ENCODE results near the gene ZMYM3.

The ZMYM3 gene

DNA sequence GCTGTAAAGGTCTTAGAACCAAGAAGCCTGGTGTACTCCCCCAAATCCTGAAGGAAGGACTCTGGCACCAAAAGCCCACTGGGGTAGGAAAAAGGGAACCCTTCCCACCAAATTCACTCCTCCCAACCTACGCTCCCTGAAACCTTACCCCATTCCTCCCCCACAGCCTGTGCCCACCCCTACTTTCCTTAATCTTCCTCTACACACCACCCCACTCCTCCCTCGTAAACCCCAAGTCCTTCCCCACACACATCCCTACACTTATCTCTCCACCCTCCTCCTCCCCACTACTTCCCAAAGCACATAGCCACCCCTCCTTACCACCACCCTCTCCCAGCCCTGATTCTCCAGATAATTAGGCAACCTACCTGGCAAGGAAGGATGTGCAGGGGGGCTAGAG lies 1.7 kb downstream of the ZMYM3 start:
- no peak for DNase-seq

DNA sequence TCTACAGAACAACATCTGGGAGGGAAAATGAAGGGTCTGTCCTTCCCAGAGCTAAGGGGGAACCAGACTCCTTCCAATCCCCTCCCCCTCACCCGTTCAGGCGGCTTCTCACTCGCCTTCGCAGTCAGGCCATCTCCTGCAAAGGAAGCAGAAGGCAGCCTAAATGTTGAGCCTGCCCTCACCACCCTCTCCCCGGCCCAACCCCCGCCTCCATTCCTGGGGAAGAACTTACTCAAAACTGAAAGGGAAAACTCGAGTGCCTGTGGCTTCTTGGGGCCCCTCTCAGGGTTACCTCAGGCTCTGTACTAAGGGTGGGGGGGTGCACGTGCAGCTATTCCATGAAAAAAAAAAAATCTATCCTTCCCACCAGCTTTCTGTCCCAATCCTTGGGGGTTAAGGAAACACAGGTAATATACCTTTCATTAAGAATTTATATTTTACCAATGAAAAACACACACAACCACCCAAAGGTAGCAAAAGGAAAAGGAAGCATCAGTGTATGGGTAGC lies 2.4 kb downstream of the ZMYM3 start:
- DNase-seq: no peak

DNA sequence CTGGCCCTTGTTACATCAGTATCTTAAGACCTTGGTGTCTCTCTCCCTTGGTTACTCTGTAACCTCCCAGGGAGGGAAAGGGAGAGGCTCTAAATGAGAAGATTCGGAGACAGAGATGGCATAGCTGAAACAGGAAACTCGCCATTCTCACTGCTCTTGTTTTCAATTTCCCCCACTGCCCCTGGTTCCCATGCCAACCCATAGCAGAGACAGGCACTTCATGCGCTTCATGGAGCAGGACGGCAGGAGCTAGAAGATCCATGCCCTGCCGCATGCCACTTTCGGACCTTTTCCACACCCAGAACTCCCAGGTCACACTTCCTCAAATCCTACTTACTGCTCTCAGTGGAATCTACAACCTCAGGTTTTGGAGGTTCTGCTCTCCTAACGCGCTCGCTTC lies 3.1 kb downstream of the ZMYM3 start:
- DNase-seq: no peak

DNA sequence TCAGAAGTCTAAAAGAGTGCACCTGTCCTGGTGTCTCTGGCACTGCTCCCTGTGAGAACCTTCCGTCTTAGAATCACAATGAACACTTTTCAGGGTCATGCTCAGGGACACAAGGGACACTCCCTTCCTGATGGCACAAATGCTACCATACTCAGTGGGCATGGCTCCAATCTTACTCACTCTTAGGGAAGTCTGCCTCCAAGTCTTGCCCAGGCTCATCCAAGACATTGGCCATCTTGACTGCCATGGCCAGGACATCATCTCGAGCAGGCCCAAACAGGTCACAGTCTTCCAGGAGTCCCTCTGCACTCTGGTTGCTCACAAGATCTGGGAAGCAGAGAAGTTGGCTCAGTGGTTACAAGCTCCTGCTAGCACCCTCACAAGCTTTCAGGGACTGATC lies 8.8 kb downstream of the ZMYM3 start:
- DNase-seq: no peak

DNA sequence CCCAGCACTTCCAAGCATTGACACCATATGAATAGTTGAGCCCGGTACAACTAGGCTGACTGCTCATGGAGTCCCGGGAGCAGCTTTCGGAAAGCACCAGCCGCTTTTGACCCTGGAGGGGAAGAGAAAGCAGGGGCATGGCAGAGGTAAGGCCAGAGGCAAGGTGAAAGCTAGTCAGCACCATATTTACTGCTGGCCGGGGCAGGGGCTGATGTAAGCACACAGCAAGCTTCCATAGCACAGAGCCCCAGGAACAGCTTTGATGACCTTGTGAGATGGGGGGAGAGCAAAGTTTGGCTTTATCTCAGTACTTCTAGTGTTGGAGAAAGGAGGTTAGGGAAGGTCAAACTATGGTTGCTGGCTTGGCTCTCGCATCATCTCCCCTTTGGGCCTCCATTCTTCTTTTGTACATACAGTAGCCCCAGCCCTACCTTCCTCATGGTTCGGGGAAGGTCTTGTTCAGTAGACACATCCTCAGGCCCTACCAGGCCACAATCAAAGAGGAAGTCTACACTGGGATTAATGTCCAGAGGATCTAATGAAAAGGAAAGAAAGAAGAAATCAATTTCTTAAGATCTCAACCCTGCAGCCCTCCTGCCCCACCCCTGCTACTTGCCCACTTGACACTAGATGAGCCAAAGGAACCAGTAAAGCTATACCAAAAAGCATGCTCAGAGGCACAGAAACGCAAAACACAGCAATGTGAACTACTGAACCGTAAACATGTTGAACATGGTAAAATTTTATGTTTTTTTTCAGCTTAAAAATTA lies 9.4 kb downstream of the ZMYM3 start:
- no peak for DNase-seq

DNA sequence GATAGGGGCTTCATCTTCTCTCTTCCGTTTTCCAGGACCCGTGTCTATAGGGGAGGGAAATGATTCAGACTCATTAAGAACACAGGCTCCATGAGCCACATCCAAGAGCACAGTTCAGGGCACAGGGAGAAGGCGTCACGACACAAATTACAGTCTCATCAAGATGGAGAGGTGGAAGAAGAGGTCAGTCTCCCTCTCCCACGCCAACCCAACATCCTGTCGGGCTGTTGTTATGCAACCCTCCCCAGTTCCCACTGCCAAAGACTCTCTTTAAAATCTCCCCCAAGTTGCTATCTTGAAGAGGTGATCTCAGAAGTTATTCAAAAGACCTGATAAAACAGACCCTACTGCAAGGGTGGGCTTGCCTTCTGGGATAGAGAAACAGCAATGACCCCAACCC lies 12.6 kb downstream of the ZMYM3 start:
- DNase-seq: no peak

DNA sequence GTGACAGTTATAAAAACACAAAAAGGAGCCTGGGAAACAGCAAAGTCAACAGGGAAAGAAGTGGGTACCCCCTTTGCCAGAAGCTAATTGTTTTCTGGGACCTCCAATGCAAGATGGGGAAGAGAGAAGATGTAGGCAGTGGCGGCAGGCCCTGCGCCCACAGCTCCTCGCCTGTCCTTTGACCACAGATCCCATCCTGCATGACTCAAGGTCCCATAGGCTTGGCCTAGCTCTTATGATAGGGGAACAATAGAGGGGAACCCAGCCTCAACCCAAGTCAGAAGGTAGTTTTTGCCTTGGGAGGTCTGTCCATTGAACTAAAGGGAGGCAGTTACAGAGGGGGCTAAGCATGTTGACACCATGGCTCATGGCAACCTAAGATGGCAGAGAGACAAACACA lies 14.2 kb downstream of the ZMYM3 start:
- no peak for DNase-seq

DNA sequence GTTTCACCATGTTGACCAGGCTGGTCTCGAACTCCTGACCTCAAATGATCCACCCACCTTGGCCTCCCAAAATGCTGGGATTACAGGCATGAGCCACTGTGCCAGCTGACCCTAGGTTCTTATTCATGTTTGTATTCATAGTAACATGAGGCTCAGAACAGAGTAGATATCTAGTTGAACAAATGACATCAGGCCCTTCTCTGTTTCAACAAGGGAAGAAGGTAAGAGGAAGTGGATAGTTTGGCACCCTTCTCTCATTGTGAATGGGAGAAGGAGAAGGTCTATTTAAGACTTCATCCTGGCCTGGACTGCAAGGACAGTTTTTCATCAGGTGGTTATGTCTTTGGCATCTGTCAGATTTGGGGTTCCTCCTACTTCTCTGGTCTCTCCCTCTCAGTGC lies 17.1 kb downstream of the ZMYM3 start:
- DNase-seq: no peak

DNA sequence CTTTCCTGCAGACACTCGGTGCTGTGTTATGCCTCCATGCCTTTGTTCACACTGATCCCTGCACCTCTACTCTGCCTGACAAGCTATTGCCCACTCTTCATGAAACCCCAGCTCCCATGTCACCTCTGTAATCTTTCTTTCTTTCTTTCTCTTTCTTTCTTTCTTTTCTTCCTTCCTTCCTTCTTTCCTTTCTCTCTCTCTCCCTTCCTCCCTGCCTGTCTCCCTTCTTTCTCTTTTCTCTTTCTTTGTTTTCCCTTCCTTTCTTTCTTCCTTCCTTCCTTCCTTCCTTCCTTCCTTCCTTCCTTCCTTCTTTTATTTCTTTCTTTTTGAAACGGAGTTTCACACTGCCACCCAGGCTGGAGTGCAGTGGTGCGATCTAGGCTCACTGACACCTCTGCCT lies 18.5 kb downstream of the ZMYM3 start:
- no peak for DNase-seq

DNA sequence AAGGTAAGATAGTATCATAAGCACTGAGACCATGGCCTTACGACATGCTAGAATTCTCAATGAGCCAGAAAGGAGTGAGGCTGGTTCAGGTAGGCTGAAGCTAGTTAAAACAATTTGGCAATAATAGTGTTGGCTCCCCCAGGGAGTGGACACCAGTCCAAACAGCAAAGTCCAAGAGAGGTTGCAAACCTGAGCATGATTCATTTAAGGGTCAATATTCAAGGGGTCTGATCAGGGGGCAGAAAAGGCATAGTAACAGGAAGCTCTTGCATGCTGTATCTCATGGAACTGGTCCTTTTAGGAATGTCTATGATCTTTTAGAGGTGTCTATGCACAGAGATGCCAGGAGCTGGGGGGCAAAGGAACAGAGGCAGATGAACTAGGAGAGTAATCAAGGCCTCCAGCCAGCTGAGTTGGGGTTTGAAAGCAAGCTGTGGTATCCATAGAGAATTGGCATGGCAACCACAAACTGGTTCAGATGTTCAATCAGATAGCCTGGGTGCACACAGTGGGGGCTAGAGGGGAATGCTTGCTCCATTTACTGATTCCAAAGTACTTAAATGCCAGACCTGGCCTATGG lies 25.8 kb downstream of the ZMYM3 start:
- no peak for DNase-seq

DNA sequence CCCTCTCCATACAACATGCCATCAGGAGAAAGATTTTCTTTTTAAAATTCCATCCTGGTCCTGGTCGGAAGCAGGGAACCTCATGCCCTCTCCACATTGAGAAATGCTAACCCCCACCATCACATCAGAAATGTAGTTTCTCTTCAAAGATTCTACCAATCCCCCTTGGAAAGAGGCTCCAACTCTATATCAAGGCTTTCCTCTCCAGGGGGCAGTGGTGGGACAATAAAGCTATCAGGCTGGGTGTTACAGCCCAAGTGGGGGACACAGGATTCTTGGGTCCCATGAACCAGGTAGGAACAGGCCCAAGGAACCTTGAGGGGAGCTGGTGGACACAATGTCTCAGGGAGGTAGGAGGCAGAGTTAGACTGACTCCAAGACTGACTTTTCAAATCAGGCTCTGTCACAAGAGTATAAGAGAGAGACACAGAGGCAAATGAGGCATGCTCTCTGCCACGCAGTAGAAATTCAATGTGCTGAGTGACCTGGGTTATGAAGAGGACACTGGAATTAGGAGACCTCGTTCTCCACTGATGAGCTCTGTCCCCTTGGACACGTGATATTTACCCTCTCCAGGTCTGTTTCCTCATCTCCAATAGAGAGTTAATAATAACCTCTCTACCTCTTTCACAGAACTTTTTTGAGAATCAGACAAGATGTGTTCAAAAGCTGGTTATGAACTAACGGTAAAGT lies 26.4 kb downstream of the ZMYM3 start:
- DNase-seq: no peak

DNA sequence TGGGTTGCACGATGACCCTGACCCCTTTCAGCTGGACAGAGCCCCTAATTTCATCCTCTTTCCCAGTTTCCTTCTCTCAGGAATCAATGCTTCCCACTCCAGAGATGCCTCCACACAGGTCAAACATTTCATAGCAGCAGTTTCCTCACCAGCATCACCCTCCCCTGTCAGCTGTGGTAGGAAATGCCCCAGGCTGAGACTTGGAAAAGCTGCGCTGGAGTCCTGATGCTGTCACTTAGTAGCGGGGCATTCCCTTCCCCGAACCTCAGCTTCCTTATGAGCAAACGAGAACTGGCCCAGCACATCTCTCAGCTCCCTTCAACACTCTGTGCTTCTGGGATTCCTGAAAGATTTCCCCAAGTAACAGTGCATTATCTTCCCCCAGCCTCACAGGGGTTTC lies 28.3 kb downstream of the ZMYM3 start:
- DNase-seq: no peak

DNA sequence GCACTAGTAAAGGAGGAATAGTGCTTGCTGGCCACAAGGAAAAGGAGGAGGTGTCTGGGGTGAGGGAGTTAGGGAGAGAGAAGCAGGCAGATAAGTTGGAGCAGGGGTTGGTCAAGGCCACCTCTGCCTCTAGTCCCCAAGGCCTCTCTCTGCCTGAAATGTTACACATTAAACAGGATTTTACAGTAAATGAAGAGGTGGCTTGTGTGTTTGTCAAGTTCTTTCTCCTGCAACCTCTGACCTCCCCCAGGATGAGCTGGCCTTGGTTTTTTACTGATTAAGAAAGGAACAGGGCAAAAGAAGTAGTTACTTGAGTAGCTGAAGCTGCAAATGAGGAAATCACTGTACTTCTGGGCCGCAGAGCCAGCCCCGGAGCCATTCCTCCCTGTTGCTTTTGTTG lies 28.9 kb downstream of the ZMYM3 start:
- DNase-seq: no peak

DNA sequence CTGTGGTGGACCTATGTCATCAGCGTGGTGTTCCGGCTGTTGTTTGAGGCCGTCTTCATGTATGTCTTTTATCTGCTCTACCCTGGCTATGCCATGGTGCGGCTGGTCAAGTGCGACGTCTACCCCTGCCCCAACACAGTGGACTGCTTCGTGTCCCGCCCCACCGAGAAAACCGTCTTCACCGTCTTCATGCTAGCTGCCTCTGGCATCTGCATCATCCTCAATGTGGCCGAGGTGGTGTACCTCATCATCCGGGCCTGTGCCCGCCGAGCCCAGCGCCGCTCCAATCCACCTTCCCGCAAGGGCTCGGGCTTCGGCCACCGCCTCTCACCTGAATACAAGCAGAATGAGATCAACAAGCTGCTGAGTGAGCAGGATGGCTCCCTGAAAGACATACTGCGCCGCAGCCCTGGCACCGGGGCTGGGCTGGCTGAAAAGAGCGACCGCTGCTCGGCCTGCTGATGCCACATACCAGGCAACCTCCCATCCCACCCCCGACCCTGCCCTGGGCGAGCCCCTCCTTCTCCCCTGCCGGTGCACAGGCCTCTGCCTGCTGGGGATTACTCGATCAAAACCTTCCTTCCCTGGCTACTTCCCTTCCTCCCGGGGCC lies 29.7 kb downstream of the ZMYM3 start:
- no peak for DNase-seq

DNA sequence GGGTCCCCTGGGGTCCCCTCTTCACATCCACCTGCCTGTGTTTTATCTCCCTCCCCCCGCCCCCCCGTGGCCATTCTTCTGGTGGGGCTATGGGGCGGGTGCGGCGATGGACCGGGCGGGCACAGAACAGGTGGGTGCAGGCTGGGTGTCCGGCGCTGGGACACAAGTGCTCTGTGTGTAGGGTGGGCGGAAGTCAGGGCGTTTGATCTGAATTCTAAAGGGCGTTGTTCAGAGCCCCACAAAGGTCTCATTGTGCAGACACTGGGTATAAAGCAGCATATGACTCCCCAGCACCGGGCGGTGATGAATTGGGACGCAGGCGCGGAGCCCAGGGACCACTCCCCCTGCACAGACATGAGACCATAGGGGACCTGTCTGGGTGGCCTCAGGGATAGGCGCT lies 31.0 kb downstream of the ZMYM3 start, which contains the start of gene GJB1:
GJB1 (plus strand) TSS at position 296 of the 400 bp plus-strand sequence. CDS start 484 bp downstream, outside the sequence.
- DNase-seq: no peak

DNA sequence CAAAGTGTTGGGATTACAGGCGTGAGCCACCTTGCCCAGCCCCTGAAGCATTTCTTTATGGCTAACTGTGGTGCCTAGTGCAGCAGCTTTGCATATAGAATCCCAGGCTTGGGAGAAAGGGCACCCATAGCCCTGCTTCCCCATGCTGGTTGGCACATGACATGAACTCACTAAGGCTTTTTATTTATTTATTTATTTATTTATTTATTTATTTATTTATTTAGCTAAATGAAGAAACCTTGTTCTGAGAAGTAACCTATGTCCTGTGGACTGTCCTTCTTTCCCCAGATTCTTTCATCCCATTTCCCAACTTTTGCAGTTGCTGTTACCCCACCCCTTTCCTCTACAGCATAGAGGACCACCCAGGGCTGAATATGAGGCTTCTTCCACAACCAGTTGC lies 32.8 kb downstream of the ZMYM3 start:
- no peak for DNase-seq

DNA sequence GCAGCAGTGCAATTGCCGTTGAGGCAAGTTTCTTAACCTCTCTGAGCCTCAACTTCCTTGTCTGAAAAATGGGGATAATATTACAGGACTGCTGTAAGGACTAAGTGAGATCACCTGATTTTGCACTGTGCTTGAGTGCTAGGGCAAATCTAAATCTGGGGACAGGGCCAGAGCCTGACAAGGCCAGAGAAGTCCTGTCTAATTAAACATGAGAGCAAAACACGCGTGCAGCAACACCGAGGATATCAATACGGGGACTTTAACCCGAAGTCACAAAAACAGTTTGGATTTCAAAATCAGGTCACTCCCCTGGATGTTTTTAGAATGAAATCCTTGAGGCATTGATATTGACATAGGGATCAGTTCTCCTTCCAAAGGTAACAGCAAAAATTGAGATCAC lies 36.6 kb downstream of the ZMYM3 start:
- no peak for DNase-seq

DNA sequence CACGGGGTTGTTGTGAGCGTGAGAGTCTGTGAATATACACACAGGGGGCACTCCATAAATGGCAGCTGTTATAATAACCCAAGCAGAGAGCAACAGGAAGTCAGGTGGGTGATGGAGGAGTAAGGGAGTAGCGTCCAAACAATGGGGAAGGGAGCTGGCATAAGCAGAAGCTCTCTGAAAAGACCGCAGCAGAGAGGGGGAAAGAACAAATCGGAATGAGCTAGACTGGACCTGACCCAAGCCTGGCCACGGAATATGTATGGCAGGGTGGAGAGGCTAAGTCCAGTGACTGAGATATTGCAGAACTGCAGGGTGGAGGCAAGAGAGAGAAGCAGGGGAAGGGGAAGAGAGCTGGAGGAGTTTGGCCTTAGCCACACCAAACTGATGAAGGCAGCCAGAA lies 37.5 kb downstream of the ZMYM3 start:
- no peak for DNase-seq

DNA sequence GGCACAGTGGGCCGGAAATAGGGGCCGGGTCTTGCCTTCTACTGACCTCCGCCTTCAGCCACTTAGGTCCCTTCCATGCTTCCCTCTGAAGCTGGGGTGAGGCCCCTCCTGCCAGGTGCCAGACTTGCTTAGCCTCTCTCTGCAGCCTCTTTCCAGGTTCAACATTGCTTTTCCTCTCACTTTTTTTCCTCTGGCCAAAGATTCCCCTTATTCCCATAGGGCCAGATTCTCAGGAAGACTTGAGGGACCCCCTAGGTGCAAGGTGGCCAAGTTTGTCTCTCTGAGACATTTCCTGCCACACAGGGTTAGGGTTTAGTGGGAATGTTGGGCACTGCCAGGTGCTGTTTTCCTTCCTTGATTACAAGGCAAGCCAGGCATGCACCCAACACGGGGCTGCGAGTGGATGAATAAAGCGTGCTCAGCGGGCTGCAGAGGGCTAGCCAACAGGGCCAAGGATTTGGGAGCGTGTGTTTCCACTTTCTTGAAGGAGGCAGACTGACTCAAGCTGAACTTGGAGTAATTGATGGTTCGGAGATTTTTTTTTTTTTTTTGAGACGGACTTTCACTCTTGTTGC lies 38.5 kb downstream of the ZMYM3 start:
- no peak for DNase-seq

DNA sequence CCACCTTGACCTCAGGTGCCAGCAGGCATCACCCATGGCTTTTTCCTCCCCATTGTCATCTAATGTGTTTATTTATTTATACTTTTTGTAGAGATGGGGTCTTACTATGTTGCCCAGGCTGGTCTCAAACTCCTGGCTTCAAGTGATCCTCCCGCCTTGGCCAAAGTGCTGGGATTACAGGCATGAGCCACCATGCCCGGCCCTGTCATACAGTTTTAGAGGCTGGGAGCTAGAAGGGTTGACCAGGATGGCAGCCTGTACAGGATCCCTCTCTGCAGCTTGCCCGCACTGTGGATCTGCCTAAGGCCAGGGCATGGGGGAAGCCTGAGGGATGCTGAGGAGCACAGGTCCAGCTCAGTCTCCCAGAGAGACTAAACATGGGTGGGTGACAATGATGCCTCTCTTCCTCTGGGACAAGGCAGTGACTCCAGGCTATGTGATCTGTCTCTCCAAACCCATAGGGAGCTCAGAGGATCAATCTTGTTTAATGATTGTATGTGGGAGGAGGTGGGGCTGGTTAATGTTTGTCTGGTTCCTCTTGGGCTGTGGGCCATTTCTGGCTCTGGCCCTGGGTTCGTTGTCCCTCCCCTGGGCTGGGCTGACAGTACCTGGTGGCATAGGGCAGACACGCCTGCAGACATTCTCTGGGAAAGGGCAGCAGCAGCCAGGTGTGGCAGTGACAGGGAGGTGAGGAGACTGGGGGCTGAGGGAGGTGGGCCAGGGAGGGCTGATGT lies 39.2 kb downstream of the ZMYM3 start:
- no peak for DNase-seq

DNA sequence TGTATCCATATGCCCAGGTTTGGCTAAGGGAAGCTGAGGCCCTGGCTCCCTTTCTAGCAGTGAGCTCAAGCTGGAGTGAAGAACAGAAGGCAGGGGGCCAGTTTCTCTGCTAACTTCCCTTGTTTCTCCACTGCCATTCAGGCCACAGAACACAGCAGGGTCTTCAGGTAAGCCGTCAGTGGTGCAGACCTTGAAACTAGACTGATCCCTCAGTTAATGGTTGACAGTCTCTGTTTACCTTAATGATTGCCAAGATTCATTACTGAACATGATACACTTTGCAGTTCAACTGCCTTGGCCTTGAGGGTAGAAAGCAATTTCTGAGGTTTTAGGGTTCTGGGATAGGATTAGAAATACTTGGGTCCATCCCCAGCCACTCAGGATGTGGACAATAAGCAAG lies 39.8 kb downstream of the ZMYM3 start:
- no peak for DNase-seq

DNA sequence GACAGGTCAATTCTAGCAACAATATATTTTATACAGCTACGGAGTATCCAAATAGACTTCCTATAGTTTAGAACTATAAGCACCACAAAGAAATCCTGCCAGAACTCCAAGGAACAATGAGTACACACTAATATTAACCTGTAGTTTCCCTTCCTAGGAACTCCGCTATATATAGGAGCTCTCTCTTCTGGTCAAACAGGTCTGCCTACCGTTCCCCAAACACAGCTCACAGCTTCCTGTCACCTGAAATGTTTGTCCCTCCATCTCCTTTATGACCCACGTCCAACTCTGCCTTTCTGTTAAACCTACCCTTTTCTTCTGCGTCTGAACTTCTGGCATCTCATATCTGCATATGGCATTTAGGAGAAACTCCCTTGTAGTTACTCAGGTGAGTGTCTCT lies 41.4 kb downstream of the ZMYM3 start:
- no peak for DNase-seq

DNA sequence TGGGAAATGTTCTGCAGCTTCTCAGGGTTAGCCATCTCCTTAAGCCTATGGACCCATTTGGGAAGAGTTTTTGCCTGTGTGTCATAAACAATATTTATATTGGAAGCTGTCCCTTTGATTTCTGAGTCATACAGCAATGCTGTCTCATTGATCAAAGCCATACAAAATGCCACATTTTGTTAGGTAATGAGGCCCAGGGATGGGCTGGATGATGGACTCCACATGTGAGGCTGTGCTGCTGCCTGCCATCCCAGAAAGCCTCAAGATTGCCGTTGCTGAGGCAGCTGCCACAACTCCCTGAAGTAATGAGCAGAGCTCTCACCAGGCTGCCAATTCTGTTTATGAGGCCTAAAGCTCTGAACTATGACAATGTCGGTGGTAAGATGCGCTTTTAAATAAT lies 43.1 kb downstream of the ZMYM3 start:
- no peak for DNase-seq

Data from bone marrow (tissue), 2 donors.